Lower leg skin (tissue), 4 donors: ENCODE results near the gene DUSP5. TPM values are rescaled to one million over a fixed set of nuclear protein-coding genes. Genes with fewer than 3 reads are reported as not detected.

Experiments
- DNase-seq, 2 donors: peaks; one replicate each; pipeline ENCODE4 v3.0.0-alpha.2; 2019; ENCODE audit warnings: low spot score in 2 of 2
- H3K4me3 ChIP-seq: fragments of 200-600 bp; sonication (generic); 2 replicates; pipeline ENCODE4 v1.5.1; 2017; ENCODE audit warnings: mild to moderate bottlenecking, low read depth; ENCODE audit not compliant: poor library complexity, severe bottlenecking
- POLR2A ChIP-seq, 2 donors: fragments of 450-650 bp; IDR thresholded peaks; one replicate each; pipeline ENCODE4 v1.6.1; 2016 to 2017; ENCODE audit warnings: antibody characterized with exemption in 2 of 2, mild to moderate bottlenecking in 1 of 2, moderate library complexity in 1 of 2
- WGBS, 2 donors: methylation state at CpG; one replicate each; pipeline ENCODE4 v1.1.5; 2018; 5-methylcytosine and 5-hydroxymethylcytosine counted together
- intact Hi-C: fragments of 100-400 bp; cut with DNase I; formaldehyde crosslinking; loops from one replicate; pipeline ENCODE4 v1.15.0; 2023; ENCODE audit warnings: low total_unique reads
- total RNA-seq, 4 donors: library from RNA; depleted of rRNA; stranded (reverse); fragments of >200 nt; gene quantifications; one replicate each; pipeline ENCODE4 v1.1.0, GENCODE V29; 2016
- TF ChIP-seq, protein P1 (sequence below), 3 donors: fragments of 450-650 bp; IDR thresholded peaks; one replicate each; pipeline ENCODE4 v1.5.1; 2016; ENCODE audit warnings: antibody characterized with exemption in 3 of 3, mild to moderate bottlenecking in 3 of 3, moderate library complexity in 2 of 3

The DUSP5 gene
- total RNA-seq, 4 donors from 2014 or later: 29.8 to 57.2 (median 32.9) TPM

DNA sequence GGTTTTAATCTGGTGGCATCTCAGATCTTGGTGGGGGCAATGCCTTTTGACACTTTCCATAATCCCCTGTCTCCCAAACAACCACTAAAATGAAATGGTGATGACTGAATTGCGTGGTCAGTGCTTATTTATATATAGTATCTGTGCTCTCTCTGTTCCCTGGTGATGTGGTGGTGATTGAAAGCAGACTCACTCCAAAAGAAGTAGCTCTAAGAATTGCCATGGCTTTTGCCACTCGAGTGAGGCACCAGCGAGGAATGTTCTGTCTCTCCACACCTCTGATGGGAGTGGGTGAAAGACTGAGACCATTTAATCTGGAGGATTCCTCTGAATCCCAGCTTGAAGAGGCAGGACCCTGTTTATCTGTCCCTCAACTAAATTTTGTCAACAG, 2.8 kb downstream of the DUSP5 start:
- TF ChIP-seq POLR2A (IDR thresholded peaks at IDR 0.05): no peak
- TF ChIP-seq, protein P1, sequence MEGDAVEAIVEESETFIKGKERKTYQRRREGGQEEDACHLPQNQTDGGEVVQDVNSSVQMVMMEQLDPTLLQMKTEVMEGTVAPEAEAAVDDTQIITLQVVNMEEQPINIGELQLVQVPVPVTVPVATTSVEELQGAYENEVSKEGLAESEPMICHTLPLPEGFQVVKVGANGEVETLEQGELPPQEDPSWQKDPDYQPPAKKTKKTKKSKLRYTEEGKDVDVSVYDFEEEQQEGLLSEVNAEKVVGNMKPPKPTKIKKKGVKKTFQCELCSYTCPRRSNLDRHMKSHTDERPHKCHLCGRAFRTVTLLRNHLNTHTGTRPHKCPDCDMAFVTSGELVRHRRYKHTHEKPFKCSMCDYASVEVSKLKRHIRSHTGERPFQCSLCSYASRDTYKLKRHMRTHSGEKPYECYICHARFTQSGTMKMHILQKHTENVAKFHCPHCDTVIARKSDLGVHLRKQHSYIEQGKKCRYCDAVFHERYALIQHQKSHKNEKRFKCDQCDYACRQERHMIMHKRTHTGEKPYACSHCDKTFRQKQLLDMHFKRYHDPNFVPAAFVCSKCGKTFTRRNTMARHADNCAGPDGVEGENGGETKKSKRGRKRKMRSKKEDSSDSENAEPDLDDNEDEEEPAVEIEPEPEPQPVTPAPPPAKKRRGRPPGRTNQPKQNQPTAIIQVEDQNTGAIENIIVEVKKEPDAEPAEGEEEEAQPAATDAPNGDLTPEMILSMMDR (IDR thresholded peaks at IDR 0.05): no peak
- 57 to 60% methylated on average over 3 of the region's 3 CpGs for WGBS, 2 donors
- intact Hi-C loops: no loop called here
- DNase-seq: no peak
- H3K4me3 ChIP-seq: no peak overlapping the region

DNA sequence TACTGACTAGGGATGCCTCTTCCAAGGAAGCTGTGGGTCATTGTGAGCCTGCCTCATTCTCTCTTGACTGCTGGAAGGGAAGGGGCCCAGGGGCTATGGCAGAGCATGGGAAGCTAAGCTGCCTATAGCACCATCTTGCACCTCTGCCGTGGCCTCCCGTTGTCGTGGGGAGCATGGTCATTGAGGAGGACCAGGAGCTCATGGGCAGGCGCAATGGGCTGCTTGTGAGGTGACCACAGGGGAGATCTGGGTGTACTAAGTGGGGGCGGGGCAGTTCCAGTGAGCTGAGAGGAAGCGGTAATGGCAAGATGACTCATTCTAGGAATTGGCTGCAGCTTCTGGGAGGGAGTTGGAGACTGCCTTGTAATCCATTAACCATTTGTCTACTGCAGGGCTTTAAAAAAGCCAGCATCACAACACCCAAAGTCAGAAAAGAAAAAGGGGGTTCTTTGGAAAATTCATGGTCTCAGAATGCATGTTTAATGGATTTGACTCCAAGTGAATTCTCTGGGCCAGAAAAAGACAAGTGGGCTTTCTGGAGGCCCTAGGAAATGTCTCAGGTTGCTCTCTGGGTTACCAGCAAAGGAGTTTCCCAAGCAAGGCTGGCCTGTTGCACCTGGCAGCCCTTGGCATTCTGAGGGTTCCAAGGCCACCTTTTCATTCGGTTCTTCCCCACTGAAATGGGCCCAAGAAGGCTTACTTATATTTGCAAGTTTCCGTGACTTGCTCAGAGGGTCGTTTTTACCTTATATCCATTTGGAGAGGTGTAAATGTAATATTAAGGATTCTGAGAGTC, 3.6 kb downstream of the DUSP5 start:
- DNase-seq: peak; percentile 88 to 96
- no peak for TF ChIP-seq POLR2A (IDR thresholded peaks at IDR 0.05)
- TF ChIP-seq, protein P1 (IDR thresholded peaks at IDR 0.05): no peak
- intact Hi-C loops: no loop called here
- no peak overlapping the region for H3K4me3 ChIP-seq
- WGBS, 2 donors: 16 to 23% methylated on average over 9 of the region's 9 CpGs

DNA sequence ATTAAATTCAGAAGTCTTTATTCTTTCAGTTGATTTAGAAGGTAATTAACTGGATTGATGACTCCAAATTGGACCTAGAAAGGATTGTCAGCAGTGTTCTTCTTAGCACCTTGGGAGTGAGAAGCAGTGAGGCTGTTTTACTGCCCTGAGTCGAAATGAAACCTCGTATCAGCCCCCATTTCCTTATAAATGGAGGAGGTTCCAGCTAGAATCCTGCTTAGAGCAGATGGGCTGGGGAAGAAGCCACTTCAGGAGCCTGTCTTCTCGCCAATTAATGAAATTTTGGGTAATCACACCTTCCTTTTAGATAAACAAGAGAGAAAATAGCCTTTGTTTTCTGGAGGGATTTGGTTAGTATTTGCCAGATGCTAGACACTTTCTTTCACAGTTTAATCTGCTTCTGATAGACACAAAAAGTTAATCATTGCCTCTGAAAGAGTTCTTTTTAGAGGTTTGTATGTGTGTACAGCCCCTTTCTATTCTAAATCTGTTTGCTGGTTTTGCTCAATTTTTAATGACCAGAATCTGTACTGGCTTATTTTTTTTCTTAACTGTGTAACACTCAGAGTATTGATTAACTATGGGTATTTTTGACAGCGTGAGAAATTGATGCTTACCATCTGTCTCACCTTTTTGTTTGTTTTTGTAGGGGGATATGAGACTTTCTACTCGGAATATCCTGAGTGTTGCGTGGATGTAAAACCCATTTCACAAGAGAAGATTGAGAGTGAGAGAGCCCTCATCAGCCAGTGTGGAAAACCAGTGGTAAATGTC, 4.6 kb downstream of the DUSP5 start:
- no peak for DNase-seq
- TF ChIP-seq, protein P1 (IDR thresholded peaks at IDR 0.05): no peak
- TF ChIP-seq POLR2A (IDR thresholded peaks at IDR 0.05): no peak
- intact Hi-C loops: no loop called here
- 47 to 48% methylated on average over 6 of the region's 6 CpGs for WGBS, 2 donors
- H3K4me3 ChIP-seq: no peak overlapping the region

DNA sequence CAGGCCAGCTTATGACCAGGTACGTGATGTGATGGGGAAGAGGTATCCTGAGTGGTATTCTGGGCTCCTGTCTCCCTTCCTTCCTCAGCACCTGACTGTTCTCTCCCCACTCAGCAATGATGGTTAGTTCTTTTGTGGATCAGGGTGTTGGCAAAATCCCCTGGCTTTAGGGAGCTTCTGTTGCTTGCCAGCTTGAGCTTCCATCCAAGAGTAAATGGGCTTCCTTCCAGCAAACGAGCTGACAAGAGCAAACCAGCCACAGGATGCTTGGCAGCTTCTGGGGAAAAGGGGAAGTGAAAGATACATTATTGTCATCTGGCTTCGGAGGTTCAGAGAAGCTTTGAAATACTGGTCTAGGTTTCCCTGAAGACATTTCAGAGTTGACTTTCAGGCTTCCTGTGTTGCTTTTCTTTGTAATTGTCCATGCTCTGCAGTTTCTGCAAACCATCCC, 5.2 kb downstream of the DUSP5 start:
- no peak for TF ChIP-seq POLR2A (IDR thresholded peaks at IDR 0.05)
- TF ChIP-seq, protein P1 (IDR thresholded peaks at IDR 0.05): no peak
- DNase-seq: peak; percentile 79 to 90
- intact Hi-C loops: no loop called here
- WGBS, 2 donors: 5% methylated on average over 3 of the region's 3 CpGs
- no peak overlapping the region for H3K4me3 ChIP-seq

DNA sequence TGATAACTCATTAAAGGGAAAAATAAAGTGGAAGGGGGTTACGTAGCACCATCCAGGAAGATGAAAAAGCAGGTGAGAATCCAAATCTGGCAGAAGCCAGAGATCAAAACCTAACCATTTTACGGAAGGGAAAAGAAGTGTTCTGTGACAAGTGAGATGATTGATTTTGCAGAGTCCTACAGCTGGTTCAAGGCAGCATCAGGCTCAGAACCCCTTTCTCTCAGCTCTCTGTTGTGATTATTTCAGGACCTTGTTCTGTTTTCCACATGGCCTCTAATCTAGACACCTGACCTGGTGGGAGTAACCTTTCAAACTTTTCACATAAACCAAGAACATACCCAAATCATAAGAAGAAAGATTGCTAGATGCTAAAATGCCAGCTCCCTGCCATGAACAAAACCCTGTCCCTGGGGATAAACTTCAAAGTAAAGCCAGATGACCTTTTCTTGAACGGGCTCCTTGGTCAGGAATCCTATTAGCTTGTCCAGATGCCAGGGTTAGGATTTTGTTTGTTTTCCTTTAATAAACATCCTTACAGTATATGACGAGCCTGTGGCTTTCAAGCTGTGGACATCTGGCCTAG, 5.9 kb downstream of the DUSP5 start:
- intact Hi-C loops: no loop called here
- DNase-seq: no peak
- no peak overlapping the region for H3K4me3 ChIP-seq
- WGBS, 2 donors: 35 to 39% methylated on average over 4 of the region's 4 CpGs
- TF ChIP-seq, protein P1 (IDR thresholded peaks at IDR 0.05): no peak
- TF ChIP-seq POLR2A (IDR thresholded peaks at IDR 0.05): no peak
